SK-N-SH (cell line): ENCODE data around the gene CLRN2. TPM values are rescaled to one million over a fixed set of nuclear protein-coding genes. Genes with fewer than 3 reads are reported as not detected.

ENCODE experiments used
- CTCF ChIA-PET: fragments of 300-600, 350-600 bp; formaldehyde crosslinking; extraction: SDS; loops from one replicate; lab custom pipeline; 2021; lab: Yijun Ruan, JAX
- POLR2A ChIA-PET: fragments of 350-600 bp; sonication (Branson Sonifier 250); formaldehyde crosslinking; extraction: SDS; loops from one replicate; lab custom pipeline; 2020; ENCODE audit warnings: antibody characterized with exemption, inconsistent platforms; lab: Yijun Ruan, JAX
- DNase-seq: peaks from one replicate; pipeline ENCODE4 v3.0.0; 2012
- H2AFZ ChIP-seq: fragments of 200-600 bp; sonication (generic); 2 replicates; pipeline ENCODE4 v1.8.1; 2016; ENCODE audit warnings: antibody characterized with exemption, mild to moderate bottlenecking, low read depth
- H3F3A ChIP-seq: fragments of 200-600 bp; sonication (generic); replicated peaks from 2 replicates; pipeline ENCODE3; 2016; ENCODE audit warnings: antibody characterized with exemption, mild to moderate bottlenecking; ENCODE audit not compliant: insufficient read depth
- H3K27ac ChIP-seq, 2 experiments: fragments of 200-500 bp in 1 of 2; fragments of 200-600 bp in 1 of 2; sonication (Bioruptor generic) in 1 of 2; sonication (generic), shearing (Covaris generic) in 1 of 2; 2 replicates each; pipeline versions ENCODE4 v1.5.1 to v1.6.1; 2014 to 2016; ENCODE audit warnings: low read depth in 2 of 2, inconsistent platforms in 1 of 2, low read length in 1 of 2, mild to moderate bottlenecking in 1 of 2, mixed read lengths in 1 of 2
- H3K27me3 ChIP-seq: fragments of 200-600 bp; sonication (generic), shearing (Covaris generic); 2 replicates; pipeline ENCODE4 v1.6.1; 2016; ENCODE audit warnings: mixed run types; ENCODE audit not compliant: insufficient read depth
- H3K36me3 ChIP-seq, 2 experiments: fragments of 200-500 bp in 1 of 2; fragments of 200-600 bp in 1 of 2; sonication (Bioruptor generic) in 1 of 2; sonication (generic) in 1 of 2; replicated peaks in 1 of 2; 2 replicates each; pipeline versions ENCODE3 to v1.5.1; 2014 to 2016; ENCODE audit warnings: low read length in 1 of 2, mild to moderate bottlenecking in 1 of 2; ENCODE audit not compliant: insufficient read depth in 2 of 2, control insufficient read depth in 1 of 2
- H3K4me1 ChIP-seq, 2 experiments: fragments of 200-500 bp in 1 of 2; fragments of 200-600 bp in 1 of 2; sonication (Bioruptor generic) in 1 of 2; sonication (generic), shearing (Covaris generic) in 1 of 2; 2 replicates each; pipeline versions ENCODE4 v1.5.1 to v1.6.1; 2014 to 2016; ENCODE audit warnings: low read depth in 1 of 2, low read length in 1 of 2, mixed run types in 1 of 2; ENCODE audit not compliant: insufficient read depth in 2 of 2, control insufficient read depth in 1 of 2
- H3K4me2 ChIP-seq: fragments of 200-600 bp; sonication (generic), shearing (Covaris generic); 2 replicates; pipeline ENCODE4 v1.6.1; 2017; ENCODE audit warnings: mixed run types
- H3K4me3 ChIP-seq, 2 experiments: fragments of 200-500 bp in 1 of 2; fragments of 200-600 bp in 1 of 2; sonication (Bioruptor generic) in 1 of 2; sonication (generic), shearing (Covaris generic) in 1 of 2; 2 replicates each; pipeline versions ENCODE4 v1.5.1 to v1.8.1; 2014 to 2016; ENCODE audit warnings: low read depth in 2 of 2, inconsistent platforms in 1 of 2, low read length in 1 of 2, mild to moderate bottlenecking in 1 of 2, mixed read lengths in 1 of 2, moderate library complexity in 1 of 2
- H3K79me2 ChIP-seq: fragments of 200-600 bp; sonication (generic); 2 replicates; pipeline ENCODE4 v1.8.1; 2017; ENCODE audit warnings: mild to moderate bottlenecking; ENCODE audit not compliant: insufficient read depth
- H3K9ac ChIP-seq: fragments of 200-600 bp; sonication (generic); 2 replicates; pipeline ENCODE4 v1.6.1; 2017; ENCODE audit warnings: mixed run types
- H3K9me2 ChIP-seq: fragments of 200-600 bp; sonication (generic); 2 replicates; pipeline ENCODE4 v1.6.1; 2017; ENCODE audit warnings: mixed run types
- H3K9me3 ChIP-seq: fragments of 200-600 bp; sonication (generic); 2 replicates; pipeline ENCODE4 v1.6.1; 2017; ENCODE audit warnings: mixed run types, mild to moderate bottlenecking, moderate library complexity
- H4K20me1 ChIP-seq: fragments of 200-600 bp; sonication (generic); 2 replicates; pipeline ENCODE4 v1.6.1; 2017; ENCODE audit warnings: mild to moderate bottlenecking, mixed run types; ENCODE audit not compliant: insufficient read depth
- CHD2 ChIP-seq: fragments of 150-350 bp; IDR thresholded peaks from 2 replicates; pipeline ENCODE4 v1.6.1; 2018; ENCODE audit warnings: low read length; ENCODE audit not compliant: partially characterized antibody
- EP300 ChIP-seq, 2 experiments: IDR thresholded peaks; 2 replicates each; pipeline versions ENCODE4 v1.4.0 to v1.6.1; 2012; ENCODE audit warnings: borderline replicate concordance in 1 of 2, low read depth in 1 of 2, low read length in 1 of 2
- EZH2phosphoT487 ChIP-seq: fragments of 200-600 bp; sonication (generic); IDR thresholded peaks from 2 replicates; pipeline ENCODE4 v1.6.1; 2017; ENCODE audit warnings: low read depth, mixed run types, mild to moderate bottlenecking, antibody characterized with exemption, moderate library complexity, borderline replicate concordance
- GATA2 ChIP-seq: sonication (generic); formaldehyde crosslinking; IDR thresholded peaks from 2 replicates; pipeline ENCODE4 v1.5.0; 2020; ENCODE audit warnings: mild to moderate bottlenecking, missing genetic modification reagents
- MEF2A ChIP-seq: IDR thresholded peaks from 2 replicates; pipeline ENCODE4 v1.4.0; 2012; ENCODE audit warnings: low read depth, borderline replicate concordance
- NRF1 ChIP-seq: IDR thresholded peaks from 2 replicates; pipeline ENCODE4 v1.6.1; 2012; ENCODE audit warnings: low read depth, mild to moderate bottlenecking, low read length
- RCOR1 ChIP-seq: fragments of 150-350 bp; IDR thresholded peaks from 2 replicates; pipeline ENCODE4 v1.6.1; 2017; ENCODE audit warnings: antibody characterized with exemption, low read length
- REST ChIP-seq: IDR thresholded peaks from 2 replicates; pipeline ENCODE4 v1.6.1; 2012; ENCODE audit warnings: mild to moderate bottlenecking, low read depth, low read length, moderate library complexity
- ZBTB33 ChIP-seq: IDR thresholded peaks from 2 replicates; pipeline ENCODE4 v1.4.0; 2012; ENCODE audit warnings: low read depth, borderline replicate concordance
- WGBS: methylation state at CpG from one replicate; pipeline ENCODE4 v1.1.6; 2017; ENCODE audit warnings: low lambda C conversion rate; 5-methylcytosine and 5-hydroxymethylcytosine counted together
- polyA plus RNA-seq, 3 experiments: library from polyadenylated mRNA; depleted of rRNA; stranded (reverse); fragments of >200 nt; gene quantifications; 2 replicates each; pipeline ENCODE4 v1.2.3, GENCODE V29; 2012
- TF ChIP-seq, protein P1 (sequence below): fragments of 150-350 bp; IDR thresholded peaks from 2 replicates; pipeline ENCODE4 v1.6.1; 2016; ENCODE audit warnings: mild to moderate bottlenecking, low read depth, low read length

CLRN2 gene
- polyA plus RNA-seq, 1 of the 3 experiments (the other 2 are of a cell fraction): not detected

DNA sequence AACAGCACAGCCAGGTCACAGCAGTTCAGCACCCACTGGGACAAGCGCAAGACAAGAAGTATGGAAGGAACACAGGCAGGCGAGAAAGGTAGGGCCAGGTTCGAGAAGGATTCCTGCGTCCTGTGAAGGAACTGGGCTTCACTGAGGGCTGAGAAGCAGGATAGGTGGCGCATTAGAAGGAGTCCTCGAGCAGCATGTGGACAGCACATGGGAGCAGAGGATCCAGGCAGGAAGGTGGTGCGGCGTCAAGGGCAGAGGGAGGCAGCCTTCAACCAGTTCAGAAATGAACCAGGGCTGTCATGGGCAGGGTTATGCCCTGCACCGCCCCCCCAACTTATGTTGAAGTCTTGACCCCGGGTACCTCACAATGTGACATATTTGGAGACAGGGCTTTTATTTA, 31.3 kb downstream of the CLRN2 start:
- Histone ChIP-seq H4K20me1 (no peaks in the 10 kb centered on the region), H3K79me2 (no peaks in the 10 kb centered on the region), H3K4me3 (no peak overlapping the region), H3K27ac (no peak overlapping the region), H3K4me1 (peaks cover 0 to 3% of the 10 kb centered on the region in 2 experiments; a peak in 1 of 4 replicates), H3F3A (no peaks in the 10 kb centered on the region), H3K4me2 (no peak overlapping the region), H3K9ac (no peak overlapping the region), H3K9me2 (no peaks in the 10 kb centered on the region), H3K36me3 (no peaks in the 10 kb centered on the region), H3K9me3 (no peaks in the 10 kb centered on the region), H2AFZ (no peak overlapping the region), H3K27me3 (no peaks in the 10 kb centered on the region; the same call in 1 of the 2 replicates)
- 81% methylated on average over 10 of the region's 10 CpGs for WGBS
- DNase-seq: no peak
- ChIA-PET CTCF (interaction anchor here (0.9 to 4.8 kb wide), 5 partner anchors 29 to 1047 kb away, joined by 3 to 44 read pairs (median 3); partner anchors contain the start of genes DCAF16 and NCAPG), POLR2A (no interaction called here)
- TF ChIP-seq GATA2 (CRISPR knock-in tag): no peak
- TF ChIP-seq NRF1: no peak
- TF ChIP-seq REST: no peak
- no peak for TF ChIP-seq EZH2phosphoT487
- no peak for TF ChIP-seq RCOR1
- TF ChIP-seq ZBTB33: no peak

DNA sequence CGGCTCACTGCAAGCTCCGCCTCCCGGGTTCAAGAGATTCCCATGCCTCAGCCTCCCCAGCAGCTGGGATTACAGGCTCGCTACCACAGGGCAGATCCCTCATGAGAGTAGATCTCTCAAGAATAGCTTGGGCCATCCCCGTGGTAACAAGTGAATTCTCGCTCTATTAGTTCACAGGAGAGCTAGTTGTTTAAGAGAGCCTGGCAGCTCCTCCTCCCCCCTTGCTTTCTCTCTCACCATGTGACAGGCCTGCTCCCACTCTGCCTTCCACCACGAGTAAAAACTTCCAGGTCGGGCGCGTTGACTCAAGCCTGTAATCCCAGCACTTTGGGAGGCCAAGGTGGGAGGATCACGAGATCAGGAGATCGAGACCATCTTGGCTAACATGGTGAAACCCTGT, 31.7 kb downstream of the CLRN2 start:
- Histone ChIP-seq H3K4me3 (no peak overlapping the region), H3K36me3 (no peaks in the 10 kb centered on the region), H3K27ac (no peak overlapping the region), H3F3A (no peaks in the 10 kb centered on the region), H4K20me1 (no peaks in the 10 kb centered on the region), H3K9me3 (no peaks in the 10 kb centered on the region), H2AFZ (no peak overlapping the region), H3K9me2 (no peaks in the 10 kb centered on the region), H3K9ac (no peak overlapping the region), H3K4me2 (no peak overlapping the region), H3K4me1 (peaks cover 0 to 3% of the 10 kb centered on the region in 2 experiments; a peak in 1 of 4 replicates), H3K79me2 (no peaks in the 10 kb centered on the region), H3K27me3 (no peaks in the 10 kb centered on the region; the same call in 1 of the 2 replicates)
- DNase-seq: no peak
- POLR2A ChIA-PET: interaction anchor here (0.7 kb wide), 1 partner anchor 35 kb away, joined by 9 read pairs; the partner anchor contains the start of gene QDPR
- TF ChIP-seq, protein P1, sequence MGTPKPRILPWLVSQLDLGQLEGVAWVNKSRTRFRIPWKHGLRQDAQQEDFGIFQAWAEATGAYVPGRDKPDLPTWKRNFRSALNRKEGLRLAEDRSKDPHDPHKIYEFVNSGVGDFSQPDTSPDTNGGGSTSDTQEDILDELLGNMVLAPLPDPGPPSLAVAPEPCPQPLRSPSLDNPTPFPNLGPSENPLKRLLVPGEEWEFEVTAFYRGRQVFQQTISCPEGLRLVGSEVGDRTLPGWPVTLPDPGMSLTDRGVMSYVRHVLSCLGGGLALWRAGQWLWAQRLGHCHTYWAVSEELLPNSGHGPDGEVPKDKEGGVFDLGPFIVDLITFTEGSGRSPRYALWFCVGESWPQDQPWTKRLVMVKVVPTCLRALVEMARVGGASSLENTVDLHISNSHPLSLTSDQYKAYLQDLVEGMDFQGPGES: no peak
- TF ChIP-seq MEF2A (no peak), CHD2 (no peak), EP300 (IDR thresholded peaks at IDR 0.05; ENCODE audit: borderline replicate concordance in 1 of 2, low read depth in 1 of 2, low read length in 1 of 2) (no peak)
- WGBS: 92% methylated on average over 6 of the region's 12 CpGs
- CTCF ChIA-PET: interaction anchor here (1.1 to 4.8 kb wide), 4 partner anchors 28 to 262 kb away, joined by 3 to 44 read pairs (median 4); partner anchors contain the start of genes DCAF16 and NCAPG
